NCI-H460 (cell line): ENCODE data around the gene FBXO10. TPM values are rescaled to one million over a fixed set of nuclear protein-coding genes. Genes with fewer than 3 reads are reported as not detected.
A peak's percentile ranks its signal among the peaks of the same experiment; 100 is the strongest.
"Not testable (repeated sequence)": the region's sequence is repeated elsewhere in the genome, so short reads cannot be mapped to it uniquely, and the experiment has no call there.

Source experiments
- DNase-seq: peaks from one replicate; pipeline ENCODE4 v3.0.0-alpha.2; 2016; ENCODE audit warnings: low read depth; ENCODE audit errors: extremely low read depth
- total RNA-seq: library from RNA; depleted of rRNA; stranded (reverse); fragments of >200 nt; shearing (Covaris generic); gene quantifications from 2 replicates; pipeline ENCODE4 v1.2.3, GENCODE V29; 2014

Gene FBXO10
- total RNA-seq, 1 experiment from 2014 or later, result 2.0 TPM

DNA sequence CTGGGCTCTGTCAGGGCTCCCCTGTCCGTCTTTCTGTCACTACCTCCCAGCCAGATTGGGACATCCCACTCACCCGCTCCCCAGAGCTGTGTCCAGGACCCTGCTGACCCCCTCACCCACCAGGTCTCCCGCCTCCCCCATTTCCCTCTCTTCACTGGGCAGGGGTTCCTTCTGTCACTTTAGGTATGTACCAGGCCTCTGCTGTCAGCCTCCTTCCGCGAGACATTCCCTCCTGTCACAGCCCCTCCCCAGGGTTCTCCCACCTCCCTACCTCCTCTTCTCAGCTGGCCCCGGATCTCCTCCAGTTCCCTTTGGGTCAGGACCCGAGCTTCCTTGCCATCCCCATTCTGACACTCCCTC is 89.9 kb downstream of the FBXO10 start:
- DNase-seq, result no peak

DNA sequence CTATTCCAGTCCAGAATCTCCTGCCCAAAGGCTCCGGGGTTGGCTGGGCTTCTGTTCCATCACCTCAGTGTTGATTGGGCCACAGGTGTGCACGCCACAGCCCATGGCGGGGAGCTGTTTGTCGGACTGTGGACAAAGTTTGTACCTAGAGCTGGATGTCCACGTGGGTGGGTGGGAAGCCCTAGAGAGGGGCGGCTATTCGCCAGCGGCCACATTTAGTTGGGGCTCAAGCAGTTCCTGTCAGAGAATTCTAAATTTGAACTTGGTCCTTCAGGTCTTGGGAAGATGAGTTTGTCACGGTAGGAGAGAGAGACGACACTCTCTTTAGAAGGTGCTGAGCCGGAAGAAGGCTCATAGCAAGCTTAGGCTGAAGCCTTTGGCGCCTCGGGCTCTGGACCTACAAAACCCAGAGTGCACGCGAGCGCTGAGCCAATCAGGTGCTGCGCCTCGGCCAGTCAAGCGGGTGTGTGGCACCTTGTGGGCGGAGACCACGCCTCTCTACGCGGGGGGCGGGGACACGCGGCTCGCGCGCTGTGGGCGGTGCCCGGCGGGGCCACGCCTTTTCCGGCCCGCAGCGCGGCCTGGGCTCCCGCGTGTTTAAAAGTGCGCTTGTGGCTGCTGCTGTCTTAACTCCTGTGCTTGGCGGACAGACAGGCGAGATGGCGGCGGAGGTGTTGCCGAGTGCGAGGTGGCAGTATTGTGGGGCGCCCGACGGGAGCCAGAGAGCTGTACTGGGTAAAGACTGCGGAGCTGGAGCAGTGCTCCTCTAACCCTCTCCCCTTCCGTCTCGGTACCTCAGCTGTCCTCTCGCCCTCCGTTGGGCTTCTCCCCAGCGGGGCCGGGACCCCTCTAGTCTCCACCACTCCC is 90.6 kb downstream of the FBXO10 start, which contains the start of gene POLR1E:
Gene POLR1E, plus strand, starts transcription at position 560 of the 867 bp plus-strand sequence. Its CDS starts 100 bp downstream, at position 660.
- DNase-seq, result peak; percentile 87

DNA sequence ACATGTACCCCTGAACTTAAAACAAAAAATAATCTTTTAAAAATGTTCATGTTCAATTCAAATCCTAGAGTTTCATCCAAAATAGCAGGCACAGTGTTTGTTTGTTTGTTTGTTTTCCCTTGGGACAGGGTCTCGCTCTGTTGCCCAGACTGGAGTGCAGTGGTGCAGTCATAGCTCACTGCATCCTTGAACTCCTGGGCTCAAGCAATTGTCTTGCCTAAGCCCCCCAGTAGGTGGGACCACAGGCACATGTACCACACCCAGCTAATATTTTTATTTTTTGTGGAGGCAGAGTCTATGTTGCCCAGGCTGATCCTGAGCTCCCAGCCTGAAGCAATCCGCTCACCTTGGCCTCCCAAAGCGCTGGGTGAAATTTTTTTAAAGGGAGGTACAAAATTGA is 95.4 kb downstream of the FBXO10 start:
- no peak for DNase-seq

DNA sequence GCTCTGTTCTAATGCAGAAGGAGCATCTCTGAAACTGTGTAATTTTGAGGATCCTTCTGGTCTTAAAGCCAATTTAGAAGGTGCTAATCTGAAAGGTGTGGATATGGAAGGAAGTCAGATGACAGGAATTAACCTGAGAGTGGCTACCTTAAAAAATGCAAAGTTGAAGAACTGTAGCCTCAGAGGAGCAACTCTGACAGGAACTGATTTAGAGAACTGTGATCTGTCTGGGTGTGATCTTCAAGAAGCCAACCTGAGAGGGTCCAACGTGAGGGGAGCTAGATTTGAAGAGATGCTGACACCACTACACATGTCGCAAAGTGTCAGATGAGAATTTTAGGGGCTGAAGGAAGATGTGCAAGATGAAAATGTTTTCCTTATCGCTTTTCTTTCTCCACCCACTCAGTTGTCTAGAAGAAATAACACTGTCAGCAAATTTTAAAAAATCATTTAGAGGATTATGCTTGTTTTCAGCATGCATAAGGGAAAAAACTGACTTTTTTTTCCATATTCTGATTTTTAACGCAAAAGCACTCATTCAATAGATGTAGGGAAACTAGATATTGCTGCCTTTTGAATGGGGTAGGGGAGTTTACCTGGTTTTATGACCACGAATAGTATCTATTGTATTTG is 98.1 kb downstream of the FBXO10 start:
- not testable (repeated sequence) for DNase-seq

DNA sequence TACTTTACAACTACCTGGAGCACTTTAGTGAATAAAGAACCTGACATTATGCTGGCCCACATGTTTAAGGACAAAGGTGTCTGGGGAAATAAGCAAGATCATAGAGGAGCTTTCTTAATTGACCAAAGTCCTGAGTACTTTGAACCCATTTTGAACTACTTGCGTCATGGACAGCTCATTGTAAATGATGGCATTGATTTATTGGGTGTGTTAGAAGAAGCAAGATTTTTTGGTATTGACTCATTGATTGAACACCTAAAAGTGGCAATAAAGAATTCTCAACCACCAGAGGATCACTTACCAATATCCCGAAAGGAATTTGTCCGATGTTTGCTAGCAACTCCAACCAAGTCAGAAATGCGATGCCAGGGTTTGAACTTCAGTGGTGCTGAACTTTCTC is 98.7 kb downstream of the FBXO10 start:
- not testable (repeated sequence) for DNase-seq

DNA sequence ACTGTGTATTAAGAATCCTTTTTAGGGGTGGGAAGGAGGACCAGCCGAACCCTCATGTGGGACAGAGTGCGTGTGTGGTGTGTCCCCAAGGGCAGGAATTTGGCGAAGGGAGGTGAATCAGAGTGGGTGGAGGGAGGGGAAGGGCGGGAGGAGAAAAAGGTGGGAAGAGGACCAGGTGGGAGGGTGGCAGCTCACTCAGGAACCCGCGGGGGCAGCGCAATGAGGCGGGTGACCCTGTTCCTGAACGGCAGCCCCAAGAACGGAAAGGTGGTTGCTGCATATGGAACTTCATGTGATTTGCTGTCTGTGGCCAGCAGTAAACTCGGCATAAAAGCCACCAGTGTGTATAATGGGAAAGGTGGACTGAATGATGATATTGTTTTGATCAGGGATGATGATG is 99.2 kb downstream of the FBXO10 start:
- DNase-seq, result no peak

DNA sequence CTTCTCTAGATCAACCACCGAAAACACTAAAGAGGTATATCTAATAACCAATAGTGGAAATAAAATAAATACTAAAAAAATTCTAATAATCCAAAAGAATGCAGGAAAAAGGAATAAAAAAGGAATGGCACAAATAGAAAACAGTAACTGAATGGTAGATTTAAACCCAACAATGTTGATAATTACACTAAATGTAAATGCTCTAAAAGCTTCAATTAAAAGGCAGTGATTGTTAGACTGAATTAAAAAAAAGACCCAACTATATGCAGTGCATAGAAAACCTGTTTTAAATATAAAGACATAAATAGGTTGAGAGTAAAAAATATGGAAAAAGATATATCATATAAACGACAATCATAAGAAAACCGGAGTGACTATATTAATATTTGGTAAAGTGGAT is 101.7 kb downstream of the FBXO10 start:
- DNase-seq, result no peak

DNA sequence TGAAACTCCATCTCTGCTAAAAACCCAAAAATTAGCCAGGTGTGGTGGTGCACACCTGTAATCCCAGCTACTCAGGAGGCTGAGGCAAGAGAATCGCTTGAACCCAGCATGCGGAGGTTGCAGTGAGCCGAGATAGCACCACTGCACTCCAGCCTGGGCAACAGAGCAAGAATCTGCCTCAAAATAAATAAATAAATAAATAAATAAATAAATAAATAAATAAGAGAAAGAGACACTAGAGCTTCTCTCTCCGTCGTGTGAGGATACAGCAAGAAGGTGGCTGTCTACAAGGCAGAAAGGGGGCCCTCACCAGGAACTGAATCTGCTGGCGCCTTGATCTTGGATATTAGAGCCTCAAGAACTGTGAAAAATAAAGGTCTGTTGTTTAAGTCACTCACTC is 102.2 kb downstream of the FBXO10 start:
- DNase-seq, result not testable (repeated sequence)

DNA sequence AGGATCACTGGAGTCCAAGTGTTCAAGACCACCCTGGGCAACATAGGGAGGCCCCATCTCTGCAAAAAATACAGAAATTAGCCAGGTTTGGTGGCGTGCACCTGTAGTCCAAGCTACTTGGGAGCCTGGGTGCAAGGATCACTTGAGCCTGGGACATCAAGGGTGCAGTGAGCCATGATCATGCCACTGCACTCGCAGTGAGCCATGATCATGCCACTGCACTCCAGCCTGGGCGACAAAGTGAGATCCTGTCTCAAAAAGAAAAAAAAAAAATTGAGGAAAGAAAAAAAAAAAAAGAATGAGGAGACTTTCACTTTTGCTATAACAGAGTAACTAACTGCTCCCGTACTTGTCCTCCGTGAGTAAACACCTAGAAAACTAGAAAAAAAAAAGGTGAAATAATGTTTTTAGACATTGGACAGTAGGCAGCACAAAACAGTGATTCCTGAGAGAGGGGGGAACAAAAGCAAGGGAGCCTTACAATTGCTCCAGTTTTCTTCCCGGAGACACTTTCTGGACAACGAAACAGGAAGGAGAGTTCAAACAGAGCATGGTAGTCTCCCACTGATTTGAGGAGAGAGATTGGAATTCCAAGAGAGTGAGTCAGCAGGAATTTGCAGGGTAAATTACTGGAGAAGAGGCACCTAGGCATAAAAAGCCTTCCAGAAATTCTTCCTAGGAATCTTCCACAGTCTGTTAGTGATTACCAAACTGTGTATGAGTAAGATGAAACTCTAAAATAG is 104.1 kb downstream of the FBXO10 start:
- DNase-seq, result peak; percentile 83

DNA sequence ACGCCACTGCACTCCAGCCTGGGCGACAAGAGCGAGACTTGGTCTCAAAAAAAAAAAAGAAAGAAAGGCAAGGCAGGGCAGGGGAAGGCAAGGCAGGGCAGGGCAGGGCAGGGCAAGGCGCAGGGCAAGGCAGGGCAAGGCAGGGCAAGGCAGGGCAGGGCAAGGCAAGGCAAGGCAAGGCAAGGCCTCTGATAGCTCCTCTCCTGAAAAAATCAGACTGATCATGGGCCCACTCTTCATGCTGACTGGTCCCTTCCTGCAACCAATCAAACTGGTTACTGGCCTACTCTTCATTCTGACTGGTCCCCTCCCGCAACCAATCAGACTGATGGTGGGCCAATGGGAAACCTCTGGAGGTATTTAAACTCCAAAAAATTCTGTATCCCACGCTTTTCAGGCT is 107.6 kb downstream of the FBXO10 start:
- DNase-seq, result no peak

DNA sequence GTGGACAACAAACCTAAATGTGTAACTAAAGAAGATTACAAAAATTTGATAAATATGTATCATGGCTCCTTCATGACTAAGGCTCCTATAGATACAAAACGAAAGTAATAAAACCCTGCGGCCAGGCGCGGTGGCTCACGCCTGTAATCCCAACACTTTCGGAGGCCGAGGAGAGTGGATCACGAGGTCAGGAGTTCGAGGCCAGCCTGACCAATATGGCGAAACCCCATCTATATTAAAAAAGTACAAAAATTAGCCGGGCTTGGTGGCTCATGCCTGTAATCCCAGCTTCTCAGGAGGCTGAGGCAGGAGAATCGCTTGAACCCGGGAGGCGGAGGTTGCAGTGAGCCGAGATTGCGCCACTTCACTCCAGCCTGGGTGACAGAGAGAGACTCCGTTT is 108.7 kb downstream of the FBXO10 start:
- not testable (repeated sequence) for DNase-seq

DNA sequence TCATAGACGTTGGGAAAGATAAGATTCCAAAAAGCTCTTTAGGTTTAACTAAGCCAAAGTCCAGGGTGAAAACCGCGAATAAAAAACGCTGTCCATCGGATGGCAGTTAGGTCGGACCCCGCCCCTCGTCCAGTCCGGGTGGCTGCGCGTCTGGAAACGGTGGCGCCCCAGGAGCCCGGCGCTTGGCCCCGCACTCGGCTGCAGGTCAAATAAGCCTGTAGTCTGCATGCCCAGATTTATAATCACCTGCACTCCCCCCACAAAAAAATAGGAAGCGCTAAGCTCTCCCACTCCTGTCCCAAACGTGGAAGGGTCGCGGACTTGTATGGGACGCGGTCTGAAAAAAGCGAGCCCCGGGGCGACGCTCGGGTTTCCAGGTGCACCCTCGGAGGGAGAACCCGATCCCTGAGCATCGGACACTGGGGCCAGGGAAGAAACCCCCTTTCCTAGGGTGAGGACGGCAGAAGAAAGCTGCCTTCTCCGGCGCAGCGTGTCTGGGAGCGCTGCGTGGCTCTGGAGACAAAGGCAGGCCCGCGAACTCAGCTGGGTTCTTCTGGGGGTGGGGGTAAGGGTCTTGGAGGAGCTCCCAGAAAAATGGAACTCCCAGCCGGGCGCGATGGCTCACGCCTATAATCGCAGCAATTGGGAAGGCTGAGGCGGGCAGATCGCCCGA is 110.0 kb downstream of the FBXO10 start:
- peak; percentile 80 for DNase-seq

DNA sequence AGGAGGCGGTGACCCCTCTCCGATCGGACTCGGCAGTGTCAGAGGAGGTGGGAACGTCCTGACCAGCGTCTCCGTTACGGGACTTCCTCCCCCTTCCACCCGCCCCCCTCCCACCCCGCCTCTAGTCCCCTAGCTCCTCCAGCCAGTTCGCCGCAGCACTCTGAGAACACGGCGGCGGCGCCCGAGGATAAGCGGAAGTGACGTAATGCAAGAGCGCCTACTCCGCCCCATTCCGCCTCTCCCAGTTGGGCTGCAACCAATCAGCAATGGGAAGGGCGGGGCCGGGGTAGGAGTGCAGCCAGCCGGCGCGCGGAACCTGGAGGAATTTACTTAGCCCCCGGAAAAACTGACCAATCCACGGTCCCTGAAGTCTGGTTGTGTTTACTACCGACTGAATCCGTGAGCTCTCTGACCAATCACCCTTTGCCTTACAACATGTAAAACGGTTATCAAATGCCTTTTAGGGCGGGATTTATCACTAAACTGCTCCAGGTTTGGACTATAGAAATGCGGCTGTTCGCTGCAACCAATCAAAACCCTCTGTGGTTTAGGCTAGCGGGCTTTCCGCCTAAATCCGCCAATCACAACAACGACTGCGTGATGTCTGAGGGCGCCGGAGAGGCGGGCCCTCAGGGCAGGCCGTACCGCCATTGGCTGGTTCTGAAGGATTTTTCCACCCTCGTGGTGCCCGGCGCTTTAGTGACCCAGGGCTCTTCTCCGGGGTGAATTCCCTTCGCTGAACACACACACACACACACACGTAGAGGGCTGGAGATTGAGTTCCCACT is 110.7 kb downstream of the FBXO10 start, which contains the start of gene ZBTB5:
Gene ZBTB5, minus strand, starts transcription at position 202 of the 788 bp plus-strand sequence. CDS start 22,899 bp downstream, outside the sequence.
- DNase-seq, result peak; percentile 98

DNA sequence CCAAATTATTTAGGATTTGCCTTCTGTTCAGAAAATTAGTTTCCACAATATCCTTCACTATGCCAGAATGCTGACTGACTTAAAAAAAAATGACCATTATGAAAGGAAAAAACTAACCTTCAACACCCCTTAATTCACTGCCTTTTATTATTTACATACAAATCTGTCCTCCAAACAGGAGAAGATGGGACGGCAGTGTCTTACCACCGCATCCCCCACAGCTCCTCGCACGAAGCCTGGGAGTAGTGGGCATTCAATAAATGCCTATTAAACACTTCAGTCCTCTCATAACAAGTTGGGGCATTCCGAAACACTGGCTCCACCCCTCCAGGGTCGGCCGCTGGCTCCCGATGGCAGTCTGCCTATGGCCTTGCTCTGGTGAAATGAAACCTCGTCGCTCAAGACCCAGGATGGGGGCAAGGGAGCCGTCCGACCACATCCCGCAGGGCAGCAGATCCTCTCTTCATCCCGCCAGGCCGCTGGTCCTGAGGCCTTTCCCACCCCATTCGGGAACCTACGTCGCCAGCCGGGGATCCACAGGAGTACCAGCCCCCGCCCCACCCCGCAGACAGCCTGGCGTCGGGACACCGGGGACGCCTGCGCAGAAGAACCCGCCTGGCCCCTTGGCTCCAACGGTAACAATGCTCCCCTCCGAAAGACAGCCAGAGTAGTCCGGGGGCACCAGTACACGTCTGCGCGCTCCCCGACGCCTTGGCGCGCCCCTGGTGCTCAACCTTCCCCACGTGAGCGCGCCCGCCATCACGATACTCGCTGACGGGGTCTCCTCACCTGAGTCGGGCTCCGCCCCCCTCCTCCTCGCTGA is 111.5 kb downstream of the FBXO10 start:
- peak; percentile 32 for DNase-seq

DNA sequence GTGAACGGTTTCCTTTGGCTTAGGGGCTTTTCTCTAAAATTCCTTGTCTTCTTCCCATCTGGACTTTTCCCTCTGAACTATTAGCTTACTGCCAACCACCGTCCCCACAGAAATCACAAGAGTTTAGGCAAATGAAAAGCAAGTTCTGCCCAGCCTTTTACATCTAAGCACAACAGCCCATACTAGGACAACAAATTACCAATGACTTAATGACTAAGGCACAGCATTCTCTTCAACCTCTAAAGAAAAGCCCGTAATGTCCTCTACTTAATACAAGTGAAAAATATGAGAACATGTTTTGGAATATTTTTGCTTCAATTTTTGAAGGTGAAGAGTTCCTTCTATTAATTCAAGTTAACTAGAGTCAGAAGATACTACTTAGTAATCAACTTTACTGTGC is 112.2 kb downstream of the FBXO10 start:
- DNase-seq, result no peak
